SK-N-SH (cell line): ENCODE results near the gene MAP4.

ENCODE experiments used
- CHD2 ChIP-seq: fragments of 150-350 bp; IDR thresholded peaks from 2 replicates; pipeline ENCODE4 v1.6.1; 2018; ENCODE audit warnings: low read length; ENCODE audit not compliant: partially characterized antibody
- ELF1 ChIP-seq: IDR thresholded peaks from 2 replicates; pipeline ENCODE4 v1.4.0; 2012
- EP300 ChIP-seq, 2 experiments: IDR thresholded peaks; 2 replicates each; pipeline versions ENCODE4 v1.4.0 to v1.6.1; 2012; ENCODE audit warnings: borderline replicate concordance in 1 of 2, low read depth in 1 of 2, low read length in 1 of 2
- RCOR1 ChIP-seq: fragments of 150-350 bp; IDR thresholded peaks from 2 replicates; pipeline ENCODE4 v1.6.1; 2017; ENCODE audit warnings: antibody characterized with exemption, low read length
- RXRA ChIP-seq: IDR thresholded peaks from 2 replicates; pipeline ENCODE4 v1.4.0; 2012; ENCODE audit warnings: low read depth, mild to moderate bottlenecking, borderline replicate concordance
- USF2 ChIP-seq: fragments of 150-350 bp; IDR thresholded peaks from 2 replicates; pipeline ENCODE4 v1.6.1; 2017; ENCODE audit warnings: antibody characterized with exemption, low read length, low read depth, borderline replicate concordance
- TF ChIP-seq, protein P1 (sequence below): fragments of 200-600 bp; sonication (generic); IDR thresholded peaks from 2 replicates; pipeline ENCODE4 v1.6.1; 2017; ENCODE audit warnings: antibody characterized with exemption, mild to moderate bottlenecking, moderate library complexity

- TF ChIP-seq, protein P1, sequence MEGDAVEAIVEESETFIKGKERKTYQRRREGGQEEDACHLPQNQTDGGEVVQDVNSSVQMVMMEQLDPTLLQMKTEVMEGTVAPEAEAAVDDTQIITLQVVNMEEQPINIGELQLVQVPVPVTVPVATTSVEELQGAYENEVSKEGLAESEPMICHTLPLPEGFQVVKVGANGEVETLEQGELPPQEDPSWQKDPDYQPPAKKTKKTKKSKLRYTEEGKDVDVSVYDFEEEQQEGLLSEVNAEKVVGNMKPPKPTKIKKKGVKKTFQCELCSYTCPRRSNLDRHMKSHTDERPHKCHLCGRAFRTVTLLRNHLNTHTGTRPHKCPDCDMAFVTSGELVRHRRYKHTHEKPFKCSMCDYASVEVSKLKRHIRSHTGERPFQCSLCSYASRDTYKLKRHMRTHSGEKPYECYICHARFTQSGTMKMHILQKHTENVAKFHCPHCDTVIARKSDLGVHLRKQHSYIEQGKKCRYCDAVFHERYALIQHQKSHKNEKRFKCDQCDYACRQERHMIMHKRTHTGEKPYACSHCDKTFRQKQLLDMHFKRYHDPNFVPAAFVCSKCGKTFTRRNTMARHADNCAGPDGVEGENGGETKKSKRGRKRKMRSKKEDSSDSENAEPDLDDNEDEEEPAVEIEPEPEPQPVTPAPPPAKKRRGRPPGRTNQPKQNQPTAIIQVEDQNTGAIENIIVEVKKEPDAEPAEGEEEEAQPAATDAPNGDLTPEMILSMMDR, result no peak
- no peak for TF ChIP-seq RCOR1
- no peak for TF ChIP-seq ELF1
- TF ChIP-seq EP300 (IDR thresholded peaks at IDR 0.05; ENCODE audit: borderline replicate concordance in 1 of 2, low read depth in 1 of 2, low read length in 1 of 2), result no peak
- no peak for TF ChIP-seq RXRA
- no peak for TF ChIP-seq CHD2
- TF ChIP-seq USF2, result no peak
Measured at GRCh38 chr3:47907784-47908183, 108.4 kb downstream of the MAP4 start.
